ENCODE results near the gene ADGRV1. TPM values are rescaled to one million over a fixed set of nuclear protein-coding genes. Genes with fewer than 3 reads are reported as not detected.

ADGRV1 gene
- total RNA-seq, 4 donors from 2014 or later = 0.08 to 0.87 (median 0.41) TPM

- 69 to 100% methylated on average over 1 to 3 of the region's 3 CpGs for WGBS, 2 donors (ENCODE audit: low coverage in 1 of 2)
- no peak for TF ChIP-seq POLR2A (IDR thresholded peaks at IDR 0.05)
- no peak for TF ChIP-seq EP300 (IDR thresholded peaks at IDR 0.05)
- no peak for TF ChIP-seq CTCF (IDR thresholded peaks at IDR 0.05)
- TF ChIP-seq POLR2AphosphoS5 (IDR thresholded peaks at IDR 0.05) = no peak
- Histone ChIP-seq H3K27me3 (no peaks in the 10 kb centered on the region), H3K9me3 (no peaks in the 10 kb centered on the region), H3K27ac (peak overlapping the region in 2 of 4 donors; percentile 13 to 64), H3K36me3 (no peaks in the 10 kb centered on the region), H3K4me1 (peaks cover 0 to 36% (median 3%) of the 10 kb centered on the region in 3 donors), H3K4me3 (no peak overlapping the region)
- no peak for ATAC-seq
Observed at GRCh38 chr5:91177639-91178038, 619.0 kb downstream of the ADGRV1 start.

- peak overlapping the region in 3 of 4 donors; percentile 52 to 64 (median 58) for H3K27ac ChIP-seq
- H3K27me3 ChIP-seq = no peaks in the 10 kb centered on the region
- H3K4me3 ChIP-seq = no peak overlapping the region
- peak; percentile 68 for ATAC-seq
- TF ChIP-seq POLR2AphosphoS5 (IDR thresholded peaks at IDR 0.05) (no peak), EP300 (IDR thresholded peaks at IDR 0.05) (no peak), CTCF (IDR thresholded peaks at IDR 0.05) (no peak), POLR2A (IDR thresholded peaks at IDR 0.05) (no peak)
- 37 to 52% methylated on average over 2 of the region's 2 CpGs for WGBS, 2 donors (ENCODE audit: low coverage in 1 of 2)
- no peaks in the 10 kb centered on the region for H3K9me3 ChIP-seq
- no peaks in the 10 kb centered on the region for H3K36me3 ChIP-seq
- peaks cover 0 to 38% (median 3%) of the 10 kb centered on the region in 3 donors for H3K4me1 ChIP-seq
Observed at GRCh38 chr5:91178461-91178860, 619.9 kb downstream of the ADGRV1 start.

- Histone ChIP-seq H3K27me3 (no peaks in the 10 kb centered on the region), H3K9me3 (no peaks in the 10 kb centered on the region), H3K27ac (peak overlapping the region in 3 of 4 donors; percentile 52 to 59 (median 58)), H3K36me3 (no peaks in the 10 kb centered on the region), H3K4me1 (peaks cover 0 to 43% (median 7%) of the 10 kb centered on the region in 3 donors), H3K4me3 (no peak overlapping the region)
- ATAC-seq = no peak
- TF ChIP-seq POLR2AphosphoS5 (IDR thresholded peaks at IDR 0.05) (peak; percentile 38), CTCF (IDR thresholded peaks at IDR 0.05) (no peak), EP300 (IDR thresholded peaks at IDR 0.05) (no peak), POLR2A (IDR thresholded peaks at IDR 0.05) (no peak)
- 37 to 94% methylated on average over 1 of the region's 1 CpG for WGBS, 2 donors (ENCODE audit: low coverage in 1 of 2)
Observed at GRCh38 chr5:91179018-91179417, 620.4 kb downstream of the ADGRV1 start.

- Histone ChIP-seq H3K27ac (no peak overlapping the region), H3K4me3 (no peak overlapping the region), H3K9me3 (no peaks in the 10 kb centered on the region), H3K27me3 (no peaks in the 10 kb centered on the region), H3K4me1 (peaks cover 0 to 40% (median 7%) of the 10 kb centered on the region in 3 donors), H3K36me3 (no peaks in the 10 kb centered on the region)
- 93% methylated on average over 4 of the region's 5 CpGs; no CpG with 5 or more reads in 1 of the 2 donors for WGBS, 2 donors (ENCODE audit: low coverage in 1 of 2)
- no peak for TF ChIP-seq POLR2A (IDR thresholded peaks at IDR 0.05)
- TF ChIP-seq CTCF (IDR thresholded peaks at IDR 0.05) = no peak
- no peak for TF ChIP-seq POLR2AphosphoS5 (IDR thresholded peaks at IDR 0.05)
- no peak for TF ChIP-seq EP300 (IDR thresholded peaks at IDR 0.05)
- ATAC-seq = no peak
Observed at GRCh38 chr5:91180506-91180905, 621.9 kb downstream of the ADGRV1 start.

- TF ChIP-seq POLR2A (IDR thresholded peaks at IDR 0.05) = no peak
- no peak for TF ChIP-seq EP300 (IDR thresholded peaks at IDR 0.05)
- TF ChIP-seq CTCF (IDR thresholded peaks at IDR 0.05) = peak in 2 of 4 experiments; percentile 4 to 34
- peak; percentile 12 for TF ChIP-seq POLR2AphosphoS5 (IDR thresholded peaks at IDR 0.05)
- Histone ChIP-seq H3K9me3 (no peaks in the 10 kb centered on the region), H3K27ac (peak overlapping the region in 1 of 4 donors; percentile 63), H3K4me3 (no peak overlapping the region), H3K4me1 (peaks cover 0 to 30% (median 7%) of the 10 kb centered on the region in 3 donors), H3K27me3 (no peaks in the 10 kb centered on the region), H3K36me3 (no peaks in the 10 kb centered on the region)
- peak; percentile 69 for ATAC-seq
- WGBS, 2 donors (ENCODE audit: low coverage in 1 of 2) = 46 to 55% methylated on average over 4 of the region's 4 CpGs
Observed at GRCh38 chr5:91182763-91183162, 624.2 kb downstream of the ADGRV1 start.
